GM12801 (cell line): Measurements from ENCODE around the gene IGF1R.

ENCODE experiments used
- TF ChIP-seq, protein P1 (sequence below): IDR thresholded peaks from one replicate; pipeline ENCODE4 v1.5.1; 2011; ENCODE audit warnings: control low read depth; ENCODE audit not compliant: insufficient read length; ENCODE audit errors: extremely low read depth

Gene IGF1R

DNA sequence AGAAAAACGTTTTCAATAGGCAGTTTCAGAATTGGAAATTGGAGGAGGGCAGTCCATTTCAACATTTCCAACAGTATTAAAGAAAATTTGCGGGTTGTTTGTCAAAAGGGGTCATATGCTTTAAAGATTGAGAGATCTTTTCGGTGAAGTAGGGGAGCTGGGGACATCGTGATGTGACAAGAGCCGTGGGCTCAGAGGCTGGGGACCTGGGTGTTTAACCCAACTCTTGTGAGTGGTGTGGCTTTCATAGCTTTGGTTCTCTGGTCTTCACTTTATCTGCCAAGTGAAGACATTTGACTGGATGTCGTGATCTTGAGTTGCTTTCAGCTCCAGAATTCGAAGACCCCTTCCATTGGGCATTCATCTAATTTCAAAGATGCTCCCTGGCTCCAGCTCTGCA lies 226.0 kb downstream of the IGF1R start:
- TF ChIP-seq, protein P1, sequence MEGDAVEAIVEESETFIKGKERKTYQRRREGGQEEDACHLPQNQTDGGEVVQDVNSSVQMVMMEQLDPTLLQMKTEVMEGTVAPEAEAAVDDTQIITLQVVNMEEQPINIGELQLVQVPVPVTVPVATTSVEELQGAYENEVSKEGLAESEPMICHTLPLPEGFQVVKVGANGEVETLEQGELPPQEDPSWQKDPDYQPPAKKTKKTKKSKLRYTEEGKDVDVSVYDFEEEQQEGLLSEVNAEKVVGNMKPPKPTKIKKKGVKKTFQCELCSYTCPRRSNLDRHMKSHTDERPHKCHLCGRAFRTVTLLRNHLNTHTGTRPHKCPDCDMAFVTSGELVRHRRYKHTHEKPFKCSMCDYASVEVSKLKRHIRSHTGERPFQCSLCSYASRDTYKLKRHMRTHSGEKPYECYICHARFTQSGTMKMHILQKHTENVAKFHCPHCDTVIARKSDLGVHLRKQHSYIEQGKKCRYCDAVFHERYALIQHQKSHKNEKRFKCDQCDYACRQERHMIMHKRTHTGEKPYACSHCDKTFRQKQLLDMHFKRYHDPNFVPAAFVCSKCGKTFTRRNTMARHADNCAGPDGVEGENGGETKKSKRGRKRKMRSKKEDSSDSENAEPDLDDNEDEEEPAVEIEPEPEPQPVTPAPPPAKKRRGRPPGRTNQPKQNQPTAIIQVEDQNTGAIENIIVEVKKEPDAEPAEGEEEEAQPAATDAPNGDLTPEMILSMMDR = no peak

DNA sequence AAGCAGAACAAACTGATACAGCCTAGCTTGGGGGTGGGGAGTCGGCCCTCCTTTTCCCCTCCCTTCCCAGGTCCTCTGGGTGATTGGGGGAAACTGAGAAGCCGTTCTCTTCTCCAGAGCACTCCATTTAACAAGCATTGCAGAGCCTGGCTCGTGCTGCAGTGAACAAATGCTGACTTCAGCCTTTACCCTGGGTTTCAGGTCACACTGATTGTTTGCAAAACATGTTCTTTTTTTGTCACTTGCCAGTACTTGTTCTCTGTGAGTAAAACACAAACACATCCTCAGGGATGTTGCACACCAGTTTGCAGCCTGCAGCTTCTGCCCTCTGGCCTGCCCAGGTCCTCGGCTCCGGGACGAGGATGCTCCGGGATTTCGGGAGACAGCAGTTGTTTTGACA lies 226.4 kb downstream of the IGF1R start:
- TF ChIP-seq, protein P1 = no peak

DNA sequence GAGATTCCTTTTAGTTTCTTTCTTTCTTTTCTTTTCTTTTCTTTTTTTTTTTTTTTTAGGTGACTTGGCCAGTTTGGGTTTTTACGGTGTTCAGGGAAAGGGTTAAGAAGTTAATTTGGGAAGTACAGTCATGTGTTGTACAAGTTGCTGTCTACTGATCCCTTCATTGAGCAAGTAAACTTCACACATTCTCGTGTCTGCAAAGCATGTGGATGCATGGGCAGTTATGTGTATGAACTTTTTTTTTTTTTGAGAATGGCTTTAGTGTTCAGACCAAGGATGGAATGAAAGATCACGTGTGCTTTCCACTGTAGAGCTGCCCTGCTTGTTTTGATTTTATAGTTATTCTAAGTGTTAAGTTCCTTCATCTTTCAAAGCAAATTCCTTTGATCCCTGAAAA lies 227.0 kb downstream of the IGF1R start:
- TF ChIP-seq, protein P1 = no peak

GRCh38 chr15:98876451-98877369 lies 228.4 kb downstream of the IGF1R start:
- TF ChIP-seq, protein P1 = no peak

- TF ChIP-seq, protein P1 = no peak
Measured at GRCh38 chr15:98878172-98878571, 229.8 kb downstream of the IGF1R start.

- TF ChIP-seq, protein P1 = no peak
Measured at GRCh38 chr15:98878862-98879261, 230.5 kb downstream of the IGF1R start.

- TF ChIP-seq, protein P1 = no peak
Measured at GRCh38 chr15:98881526-98882520, 233.5 kb downstream of the IGF1R start.
